HepG2 (cell line): ENCODE data around the gene PHF13. TPM values are rescaled to one million over a fixed set of nuclear protein-coding genes. Genes with fewer than 3 reads are reported as not detected.

ENCODE experiments used
- ARID3A ChIP-seq: IDR thresholded peaks from 2 replicates; pipeline ENCODE4 v1.6.1; 2012; ENCODE audit warnings: low read depth, low read length, improper control_type of control experiment
- BRD4 ChIP-seq: sonication (generic); formaldehyde crosslinking; IDR thresholded peaks from 2 replicates; pipeline ENCODE4 v1.4.0; 2020; ENCODE audit warnings: missing genetic modification reagents
- EED ChIP-seq: sonication (generic); formaldehyde crosslinking; IDR thresholded peaks from 2 replicates; pipeline ENCODE4 v1.5.0; 2020; ENCODE audit warnings: mild to moderate bottlenecking, missing genetic modification reagents
- ELF3 ChIP-seq: IDR thresholded peaks from 2 replicates; pipeline ENCODE4 v1.6.1; 2016; ENCODE audit warnings: missing genetic modification reagents, missing compliant biosample characterization
- MXI1 ChIP-seq: IDR thresholded peaks from 3 replicates; pipeline ENCODE4 v1.6.1; 2012; ENCODE audit warnings: low read depth, low read length, inconsistent platforms, borderline replicate concordance
- NCOA2 ChIP-seq: sonication (generic); formaldehyde crosslinking; IDR thresholded peaks from 2 replicates; pipeline ENCODE4 v1.8.0; 2022; ENCODE audit warnings: inconsistent platforms
- PRDM10 ChIP-seq: sonication (generic); formaldehyde crosslinking; IDR thresholded peaks from 2 replicates; pipeline ENCODE4 v1.4.0; 2020; ENCODE audit warnings: low read depth, missing genetic modification reagents
- SP1 ChIP-seq, 2 experiments: fragments of 450-650 bp in 1 of 2; sonication (generic) in 1 of 2; formaldehyde crosslinking in 1 of 2; IDR thresholded peaks; 2 replicates each; pipeline versions ENCODE4 v1.4.0 to v1.6.1; 2016 to 2020; ENCODE audit warnings: missing genetic modification reagents in 1 of 2
- SP140L ChIP-seq: sonication (generic); formaldehyde crosslinking; IDR thresholded peaks from 2 replicates; pipeline ENCODE4 v1.4.0; 2020; ENCODE audit warnings: missing genetic modification reagents, borderline replicate concordance
- ZNF350 ChIP-seq: sonication (generic); formaldehyde crosslinking; IDR thresholded peaks from 2 replicates; pipeline ENCODE4 v1.4.0; 2020; ENCODE audit warnings: mild to moderate bottlenecking, low read depth, missing genetic modification reagents, borderline replicate concordance
- ZNF451 ChIP-seq: sonication (generic); formaldehyde crosslinking; IDR thresholded peaks from 2 replicates; pipeline ENCODE4 v1.5.0; 2020; ENCODE audit warnings: mild to moderate bottlenecking, missing genetic modification reagents
- ZNF501 ChIP-seq: sonication (generic); formaldehyde crosslinking; IDR thresholded peaks from 2 replicates; pipeline ENCODE4 v1.5.1; 2020; ENCODE audit warnings: mild to moderate bottlenecking, moderate library complexity, missing genetic modification reagents
- polyA plus RNA-seq, 8 experiments: library from polyadenylated mRNA; depleted of rRNA in 3 of 8; stranded (reverse) in 7 of 8; unstranded in 1 of 8; fragments of >200 nt; fragmentation: Illumina TruSeq in 4 of 8; extraction: Trizol in 4 of 8; gene quantifications; 2 replicates each; pipeline versions ENCODE4 v1.2.1 to v1.2.3, GENCODE V29; 2011 to 2016; ENCODE audit warnings: low read depth in 4 of 8, missing spikeins in 1 of 8, mixed read lengths in 1 of 8; ENCODE audit not compliant: insufficient read depth in 1 of 8
- total RNA-seq, 5 experiments: library from RNA; depleted of rRNA; stranded (reverse); fragments of >200 nt; fragmentation: Illumina TruSeq; extraction: Trizol; gene quantifications; 2 replicates each; pipeline ENCODE4 v1.2.3, GENCODE V29; 2016; ENCODE audit warnings: low read depth in 1 of 5
- TF ChIP-seq, protein P1 (sequence below): sonication (generic); formaldehyde crosslinking; IDR thresholded peaks from 2 replicates; pipeline ENCODE4 v1.5.1; 2020; ENCODE audit warnings: mild to moderate bottlenecking, missing genetic modification reagents, moderate library complexity
- TF ChIP-seq, protein P2 (sequence below): IDR thresholded peaks from 2 replicates; pipeline ENCODE4 v1.6.1; 2016; ENCODE audit warnings: missing biosample characterization, missing genetic modification reagents, low read depth
- TF ChIP-seq, protein P3 (sequence below): IDR thresholded peaks from 2 replicates; pipeline ENCODE4 v1.6.1; 2012; ENCODE audit warnings: inconsistent platforms
- TF ChIP-seq, protein P4 (sequence below): sonication (generic); formaldehyde crosslinking; IDR thresholded peaks from 2 replicates; pipeline ENCODE4 v1.4.0; 2020; ENCODE audit warnings: missing genetic modification reagents, low read depth, mild to moderate bottlenecking, borderline replicate concordance

Gene PHF13
- total and polyA plus RNA-seq, 2 of the 13 experiments (the other 11 are each of a cell fraction or from before 2014, with no cell fraction given): 4.7 to 7.4 TPM

DNA sequence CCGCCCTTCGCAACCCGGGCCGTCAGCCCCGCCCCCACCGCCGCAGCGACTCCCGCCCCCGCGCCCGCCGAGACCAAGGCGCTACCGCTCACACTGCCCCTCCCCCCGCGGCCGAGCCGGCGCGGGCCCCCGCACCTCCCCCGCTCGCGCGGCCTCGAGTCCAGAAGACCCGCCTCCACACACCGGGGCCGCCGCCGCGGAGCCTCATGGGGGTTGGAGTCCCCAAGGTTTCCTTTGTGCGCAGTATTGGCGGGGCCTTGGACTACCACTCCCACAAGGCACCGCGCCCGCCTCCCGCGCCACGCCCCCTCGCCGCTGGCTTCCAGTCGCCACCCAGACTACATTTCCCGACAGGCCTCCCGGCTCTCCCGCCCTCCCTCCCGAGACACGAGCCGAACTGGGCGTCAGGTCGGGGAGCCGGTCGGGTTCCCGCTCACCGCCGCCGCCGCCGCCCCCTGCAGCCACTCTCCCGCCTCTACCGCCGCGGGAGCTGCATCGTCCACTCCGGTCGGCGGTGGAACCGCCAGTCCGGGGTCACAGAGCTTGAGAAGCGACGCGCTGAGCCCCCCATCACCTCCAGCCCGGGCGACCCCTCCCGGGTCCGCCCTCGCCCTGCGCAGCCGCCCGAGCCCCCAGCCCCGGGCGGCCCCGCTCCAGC lies at the start of gene PHF13 (continued):
- TF ChIP-seq, protein P1, sequence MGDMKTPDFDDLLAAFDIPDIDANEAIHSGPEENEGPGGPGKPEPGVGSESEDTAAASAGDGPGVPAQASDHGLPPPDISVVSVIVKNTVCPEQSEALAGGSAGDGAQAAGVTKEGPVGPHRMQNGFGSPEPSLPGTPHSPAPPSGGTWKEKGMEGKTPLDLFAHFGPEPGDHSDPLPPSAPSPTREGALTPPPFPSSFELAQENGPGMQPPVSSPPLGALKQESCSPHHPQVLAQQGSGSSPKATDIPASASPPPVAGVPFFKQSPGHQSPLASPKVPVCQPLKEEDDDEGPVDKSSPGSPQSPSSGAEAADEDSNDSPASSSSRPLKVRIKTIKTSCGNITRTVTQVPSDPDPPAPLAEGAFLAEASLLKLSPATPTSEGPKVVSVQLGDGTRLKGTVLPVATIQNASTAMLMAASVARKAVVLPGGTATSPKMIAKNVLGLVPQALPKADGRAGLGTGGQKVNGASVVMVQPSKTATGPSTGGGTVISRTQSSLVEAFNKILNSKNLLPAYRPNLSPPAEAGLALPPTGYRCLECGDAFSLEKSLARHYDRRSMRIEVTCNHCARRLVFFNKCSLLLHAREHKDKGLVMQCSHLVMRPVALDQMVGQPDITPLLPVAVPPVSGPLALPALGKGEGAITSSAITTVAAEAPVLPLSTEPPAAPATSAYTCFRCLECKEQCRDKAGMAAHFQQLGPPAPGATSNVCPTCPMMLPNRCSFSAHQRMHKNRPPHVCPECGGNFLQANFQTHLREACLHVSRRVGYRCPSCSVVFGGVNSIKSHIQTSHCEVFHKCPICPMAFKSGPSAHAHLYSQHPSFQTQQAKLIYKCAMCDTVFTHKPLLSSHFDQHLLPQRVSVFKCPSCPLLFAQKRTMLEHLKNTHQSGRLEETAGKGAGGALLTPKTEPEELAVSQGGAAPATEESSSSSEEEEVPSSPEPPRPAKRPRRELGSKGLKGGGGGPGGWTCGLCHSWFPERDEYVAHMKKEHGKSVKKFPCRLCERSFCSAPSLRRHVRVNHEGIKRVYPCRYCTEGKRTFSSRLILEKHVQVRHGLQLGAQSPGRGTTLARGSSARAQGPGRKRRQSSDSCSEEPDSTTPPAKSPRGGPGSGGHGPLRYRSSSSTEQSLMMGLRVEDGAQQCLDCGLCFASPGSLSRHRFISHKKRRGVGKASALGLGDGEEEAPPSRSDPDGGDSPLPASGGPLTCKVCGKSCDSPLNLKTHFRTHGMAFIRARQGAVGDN (CRISPR knock-in tag): no peak; the same call in 1 of the 2 replicates
- peak; percentile 59; the same call in 1 of the 3 replicates for TF ChIP-seq MXI1
- TF ChIP-seq ZNF501 (CRISPR knock-in tag): peak; percentile 75
- TF ChIP-seq, protein P2, sequence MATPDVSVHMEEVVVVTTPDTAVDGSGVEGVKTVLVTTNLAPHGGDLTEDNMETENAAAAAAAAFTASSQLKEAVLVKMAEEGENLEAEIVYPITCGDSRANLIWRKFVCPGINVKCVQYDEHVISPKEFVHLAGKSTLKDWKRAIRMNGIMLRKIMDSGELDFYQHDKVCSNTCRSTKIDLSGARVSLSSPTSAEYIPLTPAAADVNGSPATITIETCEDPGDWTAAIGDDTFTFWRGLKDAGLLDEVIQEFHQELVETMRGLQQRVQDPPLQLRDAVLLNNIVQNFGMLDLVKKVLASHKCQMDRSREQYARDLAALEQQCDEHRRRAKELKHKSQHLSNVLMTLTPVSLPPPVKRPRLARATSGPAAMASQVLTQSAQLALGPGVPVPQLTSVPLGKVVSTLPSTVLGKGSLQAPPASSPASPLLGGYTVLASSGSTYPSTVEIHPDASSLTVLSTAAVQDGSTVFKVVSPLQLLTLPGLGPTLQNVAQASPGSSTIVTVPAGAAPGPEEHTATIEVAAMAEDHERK (CRISPR knock-in tag): peak; percentile 78
- no peak for TF ChIP-seq ARID3A
- TF ChIP-seq SP140L: no peak
- TF ChIP-seq ZNF451: 0 out of 2 replicates have a peak, but pooled peaks have one; percentile 4
- peak; percentile 66; the same call in 1 of the 2 replicates for TF ChIP-seq PRDM10 (CRISPR knock-in tag)
- TF ChIP-seq ELF3 (CRISPR knock-in tag): peak; percentile 33; the same call in 1 of the 2 replicates
- TF ChIP-seq SP1 (IDR thresholded peaks at IDR 0.05): no peak
- TF ChIP-seq SP1 (CRISPR knock-in tag; IDR thresholded peaks at IDR 0.05): peak; percentile 96
- TF ChIP-seq, protein P3, sequence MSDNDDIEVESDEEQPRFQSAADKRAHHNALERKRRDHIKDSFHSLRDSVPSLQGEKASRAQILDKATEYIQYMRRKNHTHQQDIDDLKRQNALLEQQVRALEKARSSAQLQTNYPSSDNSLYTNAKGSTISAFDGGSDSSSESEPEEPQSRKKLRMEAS: peak; percentile 30; the same call in 1 of the 2 replicates
- TF ChIP-seq, protein P4, sequence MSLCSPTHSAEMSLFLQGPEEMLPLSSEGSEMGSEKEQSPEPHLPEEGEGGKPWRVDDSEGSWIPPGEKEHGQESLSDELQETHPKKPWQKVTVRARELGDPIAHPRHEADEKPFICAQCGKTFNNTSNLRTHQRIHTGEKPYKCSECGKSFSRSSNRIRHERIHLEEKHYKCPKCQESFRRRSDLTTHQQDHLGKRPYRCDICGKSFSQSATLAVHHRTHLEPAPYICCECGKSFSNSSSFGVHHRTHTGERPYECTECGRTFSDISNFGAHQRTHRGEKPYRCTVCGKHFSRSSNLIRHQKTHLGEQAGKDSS: peak; percentile 68; the same call in 1 of the 2 replicates
- TF ChIP-seq BRD4: peak; percentile 48; the same call in 1 of the 2 replicates
- no peak for TF ChIP-seq NCOA2 (CRISPR knock-in tag)
- no peak for TF ChIP-seq EED (CRISPR knock-in tag)
- TF ChIP-seq ZNF350 (CRISPR knock-in tag): peak; percentile 23; the same call in 1 of the 2 replicates
